Nephron (organoid): Measurements from ENCODE around the gene ACBD6.
"Not testable (repeated sequence)": the region's sequence is repeated elsewhere in the genome, so short reads cannot be mapped to it uniquely, and the experiment has no call there.

Source experiments
- H3K27ac Mint-ChIP-seq, 3 experiments: 2 replicates each; pipeline ENCODE4 v1.8.0; 2020; ENCODE audit warnings: mixed read lengths in 3 of 3, mild to moderate bottlenecking in 2 of 3, moderate library complexity in 1 of 3
- H3K27me3 Mint-ChIP-seq: 2 replicates; pipeline ENCODE4 v1.8.0; 2021; ENCODE audit warnings: low read depth, mild to moderate bottlenecking, moderate library complexity, mixed read lengths
- H3K36me3 Mint-ChIP-seq: 2 replicates; pipeline ENCODE4 v1.8.0; 2020; ENCODE audit warnings: low read depth, mixed read lengths
- H3K4me1 Mint-ChIP-seq: 2 replicates; pipeline ENCODE4 v1.8.0; 2020; ENCODE audit warnings: mixed read lengths
- H3K4me3 Mint-ChIP-seq, 3 experiments: 2 replicates each; pipeline ENCODE4 v1.8.0; 2020; ENCODE audit warnings: mild to moderate bottlenecking in 3 of 3, mixed read lengths in 3 of 3, moderate library complexity in 2 of 3
- H3K9me3 Mint-ChIP-seq: 2 replicates; pipeline ENCODE4 v1.8.0; 2020; ENCODE audit warnings: mixed read lengths
- TF ChIP-seq, protein P1 (sequence below), 3 experiments: fragments of 200-600 bp; sonication (generic); IDR thresholded peaks; one replicate each; pipeline ENCODE4 v1.5.0; 2021; ENCODE audit warnings: antibody characterized with exemption in 3 of 3; ENCODE audit not compliant: unreplicated experiment in 3 of 3

The ACBD6 gene, protein sequence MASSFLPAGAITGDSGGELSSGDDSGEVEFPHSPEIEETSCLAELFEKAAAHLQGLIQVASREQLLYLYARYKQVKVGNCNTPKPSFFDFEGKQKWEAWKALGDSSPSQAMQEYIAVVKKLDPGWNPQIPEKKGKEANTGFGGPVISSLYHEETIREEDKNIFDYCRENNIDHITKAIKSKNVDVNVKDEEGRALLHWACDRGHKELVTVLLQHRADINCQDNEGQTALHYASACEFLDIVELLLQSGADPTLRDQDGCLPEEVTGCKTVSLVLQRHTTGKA

DNA sequence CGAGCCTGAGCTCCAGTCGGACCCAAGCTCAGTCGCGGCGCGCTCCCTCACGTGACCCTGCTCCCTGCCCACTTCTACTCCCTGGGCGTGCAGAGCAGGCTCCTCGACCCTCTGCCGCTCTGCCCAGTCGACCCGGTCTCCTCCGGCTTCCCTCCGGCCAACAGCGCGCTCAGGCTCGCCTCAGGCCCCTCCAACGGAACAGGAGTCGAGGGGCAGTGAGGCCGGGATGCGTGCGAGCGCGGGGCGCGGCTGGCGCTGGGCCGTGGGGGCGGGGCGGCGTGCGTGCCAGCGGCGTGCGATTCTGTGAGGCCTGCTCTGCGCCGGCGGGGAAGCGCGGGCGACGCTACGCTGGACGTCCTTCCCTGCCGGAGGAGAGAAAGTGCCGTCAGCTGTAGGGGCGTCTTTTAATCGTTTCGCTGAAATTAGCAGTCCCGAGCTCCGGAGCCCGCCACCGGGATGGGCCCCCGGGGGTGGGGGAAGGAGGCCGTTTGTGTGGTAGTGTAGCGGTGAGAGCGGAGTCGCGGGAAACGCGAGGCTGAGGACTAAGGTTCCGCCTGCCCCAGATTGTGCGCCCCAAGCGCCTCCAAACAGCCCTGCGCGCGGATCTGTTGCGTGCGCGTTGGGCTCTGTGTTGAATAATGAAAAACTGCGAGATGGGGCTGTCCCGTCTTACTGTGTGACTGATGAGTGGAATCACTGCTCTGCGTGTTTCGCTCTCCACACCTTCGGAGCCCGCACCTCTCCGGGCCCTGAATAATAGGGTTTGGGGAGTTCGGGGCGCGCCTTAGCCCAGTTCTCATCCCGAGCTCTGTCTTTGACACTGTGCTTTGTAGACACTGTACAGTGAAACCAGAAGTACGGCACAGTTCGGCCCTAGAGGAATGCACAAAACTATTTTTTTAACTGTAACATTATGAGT is at the start of gene ACBD6:
TSS of gene ACBD6 (minus strand) at position 217 of the 919 bp plus-strand sequence. CDS start 311 bp downstream, outside the sequence.
- Mint-ChIP-seq H3K36me3 (peaks cover 7% of the 10 kb centered on the region), H3K27me3 (no peaks in the 10 kb centered on the region), H3K9me3 (peaks cover under 1% of the 10 kb centered on the region), H3K4me3 (peak within 1 kb of the TSS; percentile 93 to 99 (median 95)), H3K4me1 (peaks cover 40% of the 10 kb centered on the region), H3K27ac (peak within 1 kb of the TSS; percentile 96 to 98 (median 98))
- TF ChIP-seq, protein P1, sequence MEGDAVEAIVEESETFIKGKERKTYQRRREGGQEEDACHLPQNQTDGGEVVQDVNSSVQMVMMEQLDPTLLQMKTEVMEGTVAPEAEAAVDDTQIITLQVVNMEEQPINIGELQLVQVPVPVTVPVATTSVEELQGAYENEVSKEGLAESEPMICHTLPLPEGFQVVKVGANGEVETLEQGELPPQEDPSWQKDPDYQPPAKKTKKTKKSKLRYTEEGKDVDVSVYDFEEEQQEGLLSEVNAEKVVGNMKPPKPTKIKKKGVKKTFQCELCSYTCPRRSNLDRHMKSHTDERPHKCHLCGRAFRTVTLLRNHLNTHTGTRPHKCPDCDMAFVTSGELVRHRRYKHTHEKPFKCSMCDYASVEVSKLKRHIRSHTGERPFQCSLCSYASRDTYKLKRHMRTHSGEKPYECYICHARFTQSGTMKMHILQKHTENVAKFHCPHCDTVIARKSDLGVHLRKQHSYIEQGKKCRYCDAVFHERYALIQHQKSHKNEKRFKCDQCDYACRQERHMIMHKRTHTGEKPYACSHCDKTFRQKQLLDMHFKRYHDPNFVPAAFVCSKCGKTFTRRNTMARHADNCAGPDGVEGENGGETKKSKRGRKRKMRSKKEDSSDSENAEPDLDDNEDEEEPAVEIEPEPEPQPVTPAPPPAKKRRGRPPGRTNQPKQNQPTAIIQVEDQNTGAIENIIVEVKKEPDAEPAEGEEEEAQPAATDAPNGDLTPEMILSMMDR (IDR thresholded peaks at IDR 0.05; ENCODE audit: unreplicated experiment in 3 of 3), result peak in 1 of 3 experiments; percentile 15

DNA sequence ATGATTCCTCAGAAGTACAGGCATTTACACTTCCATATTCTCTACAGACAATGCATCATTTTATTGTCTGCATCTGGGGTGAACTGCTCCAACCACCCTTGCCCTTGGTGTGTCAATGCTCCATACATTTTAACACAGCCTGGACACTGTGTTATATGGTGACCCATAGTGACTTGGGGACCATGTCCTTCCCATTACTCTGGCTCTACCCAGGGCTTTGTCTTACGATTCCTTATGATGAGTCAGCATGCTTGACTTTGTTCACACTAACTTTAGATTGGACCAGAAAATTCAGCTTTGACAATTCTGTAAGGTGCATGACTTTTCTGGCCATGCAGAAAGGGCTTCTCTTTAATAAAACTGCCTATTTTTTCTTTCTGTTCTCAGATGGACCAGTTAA is 49.6 kb upstream of the ACBD6 start:
- H3K9me3 Mint-ChIP-seq, result no peaks in the 10 kb centered on the region

DNA sequence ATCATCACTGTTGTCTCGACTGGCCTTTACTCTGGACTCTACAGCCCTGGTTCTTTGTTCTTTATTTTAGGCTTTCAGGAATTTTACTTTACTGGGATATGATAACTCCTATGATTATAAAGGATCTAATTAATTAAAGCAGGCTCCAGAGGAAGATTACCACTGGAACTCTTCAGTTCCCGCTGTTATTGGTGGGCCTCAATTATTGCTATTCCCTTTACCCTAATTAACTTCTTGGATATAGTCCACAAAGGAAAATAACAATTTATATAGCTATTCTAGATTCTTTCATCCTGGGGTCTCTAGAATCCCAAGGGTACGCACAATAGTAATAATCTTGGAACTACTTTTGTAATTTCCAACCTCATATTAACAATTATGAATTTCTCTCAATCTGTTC is 47.9 kb upstream of the ACBD6 start:
- Mint-ChIP-seq H3K27ac (no peak overlapping the region), H3K36me3 (no peaks in the 10 kb centered on the region), H3K9me3 (no peaks in the 10 kb centered on the region), H3K27me3 (no peaks in the 10 kb centered on the region), H3K4me1 (peaks cover 13% of the 10 kb centered on the region), H3K4me3 (no peak overlapping the region)
- TF ChIP-seq, protein P1 (IDR thresholded peaks at IDR 0.05; ENCODE audit: unreplicated experiment in 3 of 3), result no peak

More for the DNA sequence above, 49.6 kb upstream of the ACBD6 start:
- Mint-ChIP-seq H3K36me3 (no peaks in the 10 kb centered on the region), H3K27ac (no peak overlapping the region), H3K4me3 (no peak overlapping the region), H3K27me3 (no peaks in the 10 kb centered on the region), H3K4me1 (peaks cover 10% of the 10 kb centered on the region)
- TF ChIP-seq, protein P1 (IDR thresholded peaks at IDR 0.05; ENCODE audit: unreplicated experiment in 3 of 3), result no peak

DNA sequence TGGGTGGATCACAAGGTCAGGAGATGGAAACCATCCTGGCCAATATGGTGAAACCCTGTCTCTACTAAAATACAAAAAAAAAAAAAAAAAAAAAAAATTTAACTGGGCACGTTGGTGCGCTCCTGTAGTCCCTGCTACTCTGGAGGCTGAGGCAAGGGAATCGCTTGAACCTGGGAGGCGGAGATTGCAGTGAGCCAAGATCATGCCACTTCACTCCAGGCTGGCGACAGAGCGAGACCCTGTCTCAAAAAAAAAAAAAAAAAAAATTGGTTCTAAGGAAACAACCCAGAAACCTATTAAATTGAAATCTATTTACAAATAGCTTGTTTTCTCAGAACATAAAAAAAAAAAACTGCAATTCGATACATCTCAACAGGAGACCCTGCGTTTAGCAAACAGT is 47.4 kb upstream of the ACBD6 start:
- peaks cover 17% of the 10 kb centered on the region for H3K4me1 Mint-ChIP-seq
- H3K27me3 Mint-ChIP-seq, H3K9me3 Mint-ChIP-seq, H3K4me3 Mint-ChIP-seq, H3K27ac Mint-ChIP-seq, H3K36me3 Mint-ChIP-seq: not testable (repeated sequence)

DNA sequence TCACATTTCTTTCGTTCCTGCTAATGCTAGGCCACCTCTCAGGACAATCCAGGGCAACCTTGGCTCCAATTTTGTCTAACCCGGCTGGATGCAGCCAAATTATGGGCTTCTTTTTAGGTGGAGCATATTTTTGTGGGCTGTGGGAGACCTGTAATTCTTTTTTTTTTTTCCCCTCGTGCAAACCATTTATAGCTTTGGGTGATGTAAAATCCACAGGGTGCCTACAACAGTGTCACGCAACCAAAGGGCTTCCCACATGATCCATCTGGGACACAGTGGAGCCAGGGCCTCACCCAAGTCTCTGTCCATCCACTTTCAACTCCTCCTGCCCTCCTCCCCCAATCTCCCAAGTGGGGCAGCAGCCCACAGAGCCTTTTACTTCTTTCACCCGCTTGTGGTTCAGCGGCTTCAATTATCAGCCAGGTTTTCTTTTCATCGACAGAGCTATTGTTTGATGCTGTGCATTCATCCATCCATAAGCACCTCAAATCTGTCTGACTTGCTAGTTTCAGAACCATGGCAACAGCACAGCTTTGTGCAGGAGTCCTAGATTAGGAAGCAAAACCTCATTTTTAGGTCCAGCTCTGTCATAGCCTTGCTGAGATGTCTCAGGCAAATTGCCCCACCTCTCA is 46.4 kb upstream of the ACBD6 start:
- Mint-ChIP-seq H3K4me3 (no peak overlapping the region), H3K27me3 (no peaks in the 10 kb centered on the region), H3K36me3 (no peaks in the 10 kb centered on the region), H3K9me3 (no peaks in the 10 kb centered on the region), H3K4me1 (peaks cover 18% of the 10 kb centered on the region), H3K27ac (peak overlapping the region in 2 of 3 experiments; percentile 71 to 84)
- TF ChIP-seq, protein P1 (IDR thresholded peaks at IDR 0.05; ENCODE audit: unreplicated experiment in 3 of 3), result no peak

DNA sequence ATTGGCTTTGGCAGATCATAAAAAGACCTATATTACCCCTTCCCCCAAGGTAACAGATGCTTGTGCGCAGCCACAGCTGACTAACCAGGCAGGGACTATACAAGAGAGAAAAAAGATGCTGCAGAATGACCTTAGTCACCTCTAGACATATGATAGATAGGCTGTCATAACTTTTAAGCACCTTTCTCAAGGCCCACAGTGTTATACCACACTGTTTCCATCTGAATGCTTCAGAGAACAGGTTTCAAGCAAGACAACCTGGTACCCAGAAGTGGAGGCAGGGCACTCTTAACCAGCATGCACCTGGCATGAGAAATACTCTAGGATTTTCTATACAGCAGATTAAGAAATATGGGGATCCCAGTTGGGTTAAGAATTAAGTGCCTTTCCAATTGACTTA is 43.6 kb upstream of the ACBD6 start:
- Mint-ChIP-seq H3K4me3 (no peak overlapping the region), H3K27ac (peak overlapping the region in 1 of 3 experiments; percentile 33), H3K4me1 (peaks cover 42% of the 10 kb centered on the region), H3K27me3 (no peaks in the 10 kb centered on the region), H3K36me3 (no peaks in the 10 kb centered on the region), H3K9me3 (no peaks in the 10 kb centered on the region)
- TF ChIP-seq, protein P1 (IDR thresholded peaks at IDR 0.05; ENCODE audit: unreplicated experiment in 3 of 3), result no peak
